ENCODE measurements around the gene ARHGEF11.

The ARHGEF11 gene

GRCh38 chr1:156906206-156906906 lies 139.2 kb downstream of the ARHGEF11 start:
- DNase-seq: no peak

GRCh38 chr1:156905651-156906050 lies 139.9 kb downstream of the ARHGEF11 start:
- DNase-seq: no peak

DNA sequence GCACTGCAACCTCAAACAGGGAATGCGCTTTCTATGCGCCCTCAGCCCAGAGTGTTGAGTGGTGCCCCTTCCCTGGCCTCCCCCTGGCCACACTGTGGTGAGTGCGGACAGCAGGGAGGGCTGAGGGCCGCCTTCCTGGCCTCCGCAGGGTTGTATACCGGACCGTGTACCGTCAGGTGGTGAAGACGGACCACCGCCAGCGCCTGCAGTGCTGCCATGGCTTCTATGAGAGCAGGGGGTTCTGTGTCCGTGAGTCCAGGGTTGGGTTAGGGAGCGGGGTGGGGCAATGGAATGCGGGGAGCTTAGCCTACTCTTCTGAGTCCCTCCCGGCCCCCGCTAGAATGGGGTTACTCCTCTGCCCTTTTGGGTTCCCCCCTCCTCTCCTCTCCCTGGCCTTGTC lies 140.4 kb downstream of the ARHGEF11 start:
- DNase-seq: no peak

GRCh38 chr1:156904187-156904959 lies 141.2 kb downstream of the ARHGEF11 start:
- no peak for DNase-seq

DNA sequence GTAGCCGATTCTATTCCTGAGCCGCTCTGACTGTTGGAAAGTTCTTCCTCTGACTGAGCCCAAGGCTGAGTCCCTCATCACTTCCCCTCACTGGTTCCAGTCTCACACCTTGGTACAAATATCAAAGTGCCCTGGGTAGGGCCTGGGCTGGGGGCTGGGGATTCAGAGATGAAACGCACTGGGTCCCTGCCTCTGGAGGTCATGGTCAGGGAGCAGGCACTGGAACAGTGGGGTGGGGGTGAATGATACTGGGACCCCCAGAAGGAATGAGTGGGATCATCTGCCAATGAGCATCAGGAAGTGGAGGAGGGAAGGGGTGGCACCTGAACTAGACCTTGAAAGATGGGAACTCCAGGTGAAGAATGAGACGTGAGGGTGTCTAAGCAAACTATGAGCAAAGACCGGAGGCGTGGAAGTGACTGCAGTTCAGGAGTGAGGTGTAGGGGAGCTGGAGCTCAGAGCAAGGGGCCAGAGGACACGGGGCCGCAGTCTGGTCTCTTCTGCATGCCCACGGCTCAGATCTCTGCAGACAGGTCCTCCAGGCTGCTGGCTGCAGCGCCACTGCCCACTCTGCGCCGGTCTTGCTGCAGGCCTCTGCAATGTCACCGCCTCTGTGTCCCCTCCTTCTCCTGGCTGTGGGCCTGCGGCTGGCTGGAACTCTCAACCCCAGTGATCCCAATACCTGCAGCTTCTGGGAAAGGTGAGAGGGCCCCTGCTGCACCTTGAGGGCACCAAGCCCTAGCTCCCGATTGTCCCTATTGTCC lies 142.0 kb downstream of the ARHGEF11 start:
- no peak for DNase-seq

- DNase-seq: no peak
These were observed 143.3 kb downstream of the ARHGEF11 start for GRCh38 chr1:156901966-156902915.

DNA sequence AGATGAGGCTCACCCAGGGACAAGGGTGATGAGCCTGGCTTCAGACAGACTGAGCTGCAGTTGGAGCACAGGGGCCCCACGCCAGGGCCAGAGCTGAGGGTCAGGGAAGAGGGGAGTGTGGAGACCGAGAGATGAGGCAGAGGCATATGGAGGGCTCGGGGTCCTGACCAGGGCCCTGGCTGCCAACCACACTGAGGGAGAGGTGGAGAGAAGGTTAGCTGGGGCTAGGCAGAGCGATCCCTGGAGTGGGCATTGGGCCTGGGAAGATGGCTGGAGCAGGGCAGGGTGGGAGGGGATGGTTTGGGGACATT lies 144.0 kb downstream of the ARHGEF11 start:
- no peak for DNase-seq

DNA sequence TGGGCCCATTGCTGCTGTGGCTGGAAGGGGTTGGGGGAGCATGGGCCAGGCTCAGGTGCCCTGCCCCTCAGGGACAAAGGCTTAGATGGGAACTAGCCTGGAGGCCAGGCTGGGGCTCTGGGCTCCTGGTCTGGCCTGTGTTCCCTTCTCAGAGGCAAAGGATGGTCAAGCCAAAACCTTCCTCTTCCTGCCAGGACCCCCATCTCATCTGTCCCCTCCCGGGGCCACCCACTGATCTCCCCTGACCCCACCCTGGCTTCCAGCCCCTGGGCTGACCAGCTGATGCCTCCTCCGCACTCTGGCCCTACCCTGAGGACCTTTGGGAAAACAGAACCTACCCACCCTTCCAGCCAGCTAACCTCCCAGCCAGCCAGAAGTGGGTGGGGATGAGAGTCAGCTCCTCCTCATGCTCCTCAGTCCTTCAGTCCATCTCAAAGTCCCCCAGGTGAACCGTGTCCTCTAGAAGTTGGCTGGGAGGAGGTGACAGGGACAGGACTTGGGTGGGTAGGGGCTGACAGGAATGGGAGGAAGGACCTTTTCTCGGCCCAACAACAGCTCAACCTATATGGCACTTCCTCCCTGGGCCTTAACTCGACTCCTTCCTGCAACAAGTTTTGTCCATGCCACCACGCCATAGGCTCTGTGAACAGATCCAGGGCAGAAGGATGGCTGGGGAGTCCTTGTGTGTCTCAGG lies 144.5 kb downstream of the ARHGEF11 start:
- no peak for DNase-seq

DNA sequence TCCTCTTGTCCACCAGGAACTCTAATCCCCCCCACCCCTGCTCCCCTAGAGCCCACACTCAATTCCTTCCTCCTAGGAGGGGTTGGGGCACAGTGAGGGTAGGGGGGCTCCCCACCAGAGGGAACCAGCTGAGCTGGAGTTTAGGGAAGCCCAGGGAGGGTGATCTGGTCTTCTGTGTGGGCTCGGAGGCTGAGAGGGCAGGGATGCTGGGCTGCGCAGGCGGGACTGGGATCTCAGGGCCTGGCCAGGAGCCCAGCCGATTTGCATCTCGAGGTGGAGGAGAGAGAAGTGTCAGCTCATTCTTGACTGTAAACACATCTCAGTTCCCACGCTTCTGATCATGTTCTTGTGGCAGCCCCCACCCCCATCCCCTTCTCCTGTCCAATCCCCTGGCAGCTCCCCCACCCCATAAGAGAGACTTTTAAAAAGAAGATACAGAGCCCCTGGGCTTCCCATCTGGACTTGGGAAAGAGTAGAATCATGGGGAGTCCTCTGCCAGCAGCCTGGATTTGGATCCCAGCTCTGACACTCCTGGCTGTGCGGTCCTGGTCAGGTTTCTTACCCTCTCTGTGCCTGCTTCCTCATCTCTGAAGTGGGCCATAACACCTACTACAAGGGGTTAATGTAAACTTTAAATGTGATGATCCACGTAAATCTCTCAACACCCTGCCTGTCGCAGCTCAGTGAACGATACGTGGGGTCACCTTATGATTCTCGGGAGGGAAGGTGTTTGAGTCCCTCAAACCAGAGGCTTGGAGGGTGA lies 145.4 kb downstream of the ARHGEF11 start:
- no peak for DNase-seq

- no peak for DNase-seq
These were observed 146.4 kb downstream of the ARHGEF11 start for GRCh38 chr1:156898971-156899664.

- no peak for DNase-seq
These were observed 147.4 kb downstream of the ARHGEF11 start for GRCh38 chr1:156898161-156898566.

- DNase-seq: no peak
These were observed 148.3 kb downstream of the ARHGEF11 start for GRCh38 chr1:156897078-156897825.

DNA sequence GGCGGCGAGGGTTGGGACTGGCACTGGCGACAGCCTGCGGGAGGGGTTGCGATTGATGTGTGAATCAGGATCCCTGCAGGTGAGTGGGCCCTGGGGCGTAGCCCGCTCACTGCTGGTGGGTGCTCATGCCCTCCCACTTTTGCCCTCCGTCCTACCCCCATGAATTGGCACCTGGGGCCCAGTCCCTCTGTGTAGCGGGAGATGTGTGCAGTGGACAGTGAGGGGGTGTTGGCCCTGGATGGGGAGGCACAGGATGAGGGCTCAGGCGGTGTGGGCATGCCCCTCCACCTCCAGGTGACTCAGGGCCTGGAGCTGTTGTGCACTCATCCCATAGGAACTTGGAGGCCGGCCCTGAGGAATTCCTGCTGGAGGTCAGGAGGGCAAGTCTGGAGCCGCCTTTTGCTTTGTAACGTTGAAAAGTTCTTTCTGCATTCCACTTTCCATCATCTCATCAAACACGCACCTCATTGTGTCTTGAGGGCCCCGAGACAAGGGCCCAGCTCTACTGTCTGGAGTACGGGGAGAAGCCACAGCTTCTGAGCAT lies 149.0 kb downstream of the ARHGEF11 start:
- no peak for DNase-seq

DNA sequence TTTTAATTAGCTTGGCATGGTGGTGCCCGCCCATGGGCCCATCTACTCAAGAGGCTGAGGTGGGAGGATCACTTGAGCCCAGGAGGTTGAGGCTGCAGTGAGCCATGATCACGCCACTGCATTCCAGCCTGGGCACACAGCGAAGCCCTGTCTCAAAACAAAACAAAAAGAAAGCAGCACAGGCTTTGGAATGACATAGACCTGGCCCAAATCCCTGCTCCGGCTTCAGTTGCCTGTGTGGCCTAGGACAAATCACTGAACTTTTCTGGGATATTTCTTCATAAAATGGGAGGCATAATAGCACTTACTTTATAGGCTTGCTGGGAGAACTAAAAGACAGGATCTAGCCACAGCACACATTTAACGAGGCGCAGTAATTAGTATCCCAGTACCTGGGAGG lies 149.6 kb downstream of the ARHGEF11 start:
- no peak for DNase-seq

DNA sequence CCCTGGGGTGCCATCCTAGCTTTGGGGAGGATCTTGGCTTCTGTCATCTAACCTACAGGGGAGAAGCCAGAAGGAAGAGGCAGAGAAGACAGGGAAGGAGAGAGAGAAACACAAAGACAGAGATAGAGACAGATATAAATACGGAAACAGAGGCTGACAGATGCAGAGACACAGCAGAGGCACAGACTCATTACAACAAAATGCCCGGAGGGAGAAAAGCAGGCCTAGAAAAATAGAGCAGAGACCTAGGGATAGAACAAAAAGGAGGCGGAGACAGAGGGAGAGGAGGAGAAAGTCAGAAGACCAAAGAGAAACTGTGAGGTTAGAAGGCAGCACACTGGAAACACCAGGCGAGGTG lies 150.1 kb downstream of the ARHGEF11 start:
- no peak for DNase-seq

GRCh38 chr1:156894711-156895454 lies 150.7 kb downstream of the ARHGEF11 start:
- no peak for DNase-seq

DNA sequence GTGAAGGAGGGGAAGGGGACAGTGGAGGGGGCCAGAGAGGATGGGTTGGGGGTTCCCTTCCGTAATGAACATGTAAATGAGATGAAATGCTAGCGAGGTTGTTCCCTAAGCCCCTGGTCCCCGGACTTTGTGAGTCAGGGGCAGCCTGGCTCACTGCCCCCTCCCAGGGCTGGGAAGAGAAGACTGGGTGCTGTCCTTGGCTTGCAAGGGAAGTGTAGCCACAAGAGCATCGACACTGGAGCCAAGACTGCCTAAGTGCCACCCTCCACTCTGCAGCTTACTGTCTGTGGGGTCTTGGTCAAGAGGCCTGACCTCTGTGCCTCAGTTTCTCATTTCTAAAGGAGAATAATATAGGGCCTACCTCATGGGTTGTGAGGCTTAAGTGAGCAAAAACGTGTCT lies 151.5 kb downstream of the ARHGEF11 start:
- DNase-seq: no peak

DNA sequence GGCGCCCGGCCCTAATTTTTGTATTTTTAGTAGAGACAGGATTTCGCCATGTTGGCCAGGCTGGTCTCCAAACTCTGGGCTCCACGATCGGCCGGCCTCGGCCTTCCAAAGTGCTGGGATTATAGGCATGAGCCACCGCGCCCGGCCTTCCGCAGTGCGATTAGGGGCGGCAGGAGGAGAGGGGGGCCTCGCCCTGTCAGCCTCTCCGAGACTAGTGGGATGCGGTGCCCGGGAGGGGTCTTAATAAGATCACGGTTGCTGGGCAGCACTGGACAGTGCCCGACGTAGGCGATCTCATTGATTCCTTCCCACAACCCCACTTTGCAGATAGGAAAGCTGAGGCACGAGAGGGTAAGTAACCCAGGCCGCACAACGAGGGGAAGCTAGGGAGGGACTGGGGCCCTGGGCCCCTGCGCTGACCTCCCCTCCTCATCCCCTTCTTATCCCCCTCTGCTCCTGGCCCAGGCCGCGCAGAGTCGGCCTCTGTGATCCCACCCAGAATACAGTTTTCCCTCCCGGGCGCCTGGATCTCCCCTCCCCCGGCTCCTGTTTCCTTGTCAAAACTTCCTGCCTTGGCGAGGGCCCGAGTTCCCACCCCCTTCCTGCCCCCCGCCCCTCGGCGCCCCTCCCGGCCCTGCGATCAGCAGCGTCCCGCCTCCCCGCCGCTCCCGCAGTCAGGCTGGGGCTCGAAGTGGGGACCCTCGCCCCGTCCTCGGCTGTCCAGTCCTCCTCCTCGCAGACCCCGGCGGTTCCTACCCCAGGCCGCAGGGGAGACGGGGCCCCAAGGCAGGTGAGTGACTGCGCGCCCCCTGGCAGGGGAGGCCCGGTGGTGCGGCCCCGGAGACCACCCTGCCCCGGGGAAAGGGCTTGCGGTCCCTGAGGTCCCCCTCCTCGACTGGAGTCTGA lies 152.2 kb downstream of the ARHGEF11 start, which contains the start of gene PEAR1:
Gene PEAR1 (plus strand): TSS at position 671 of the 906 bp plus-strand sequence. CDS start 10,209 bp downstream, outside the sequence.
- no peak for DNase-seq

Data from CD4-positive, alpha-beta T cell treated with Interferon alpha-2 for 1 hour (primary cell).